ENCODE data around the gene CLIP2. TPM values are rescaled to one million over a fixed set of nuclear protein-coding genes. Genes with fewer than 3 reads are reported as not detected.
A peak's percentile ranks its signal among the peaks of the same experiment; 100 is the strongest.

Gene CLIP2
- total RNA-seq, 1 experiment from 2014 or later: 21.6 TPM

DNA sequence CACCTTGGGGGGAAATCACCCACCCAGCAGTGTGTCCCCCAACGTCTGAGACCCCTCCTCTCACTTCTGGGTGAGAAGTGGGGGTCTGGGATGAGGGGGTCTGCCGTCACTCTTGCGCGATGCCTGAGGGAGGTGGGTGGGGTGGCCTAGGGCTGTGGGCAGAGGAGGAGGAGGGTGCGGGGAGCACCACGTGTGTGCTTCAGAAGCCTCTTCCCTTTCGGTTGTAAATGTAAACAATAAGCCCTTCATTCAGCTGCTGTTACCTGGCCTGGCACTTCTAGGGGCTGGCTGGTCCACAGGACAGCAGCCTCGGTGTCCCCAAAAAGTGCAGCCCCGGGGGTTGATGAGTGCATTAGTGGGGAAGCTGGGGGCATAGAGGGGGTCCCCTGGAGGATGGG, 1.3 kb downstream of the CLIP2 start:
- H3K4me2 ChIP-seq (ENCODE audit: insufficient read depth, insufficient read length, low read length): peak overlapping the region; percentile 74
- no peak overlapping the region for H2BK15ac ChIP-seq (ENCODE audit: low read depth, low read length)
- no peaks in the 10 kb centered on the region for H3K9me3 ChIP-seq (ENCODE audit: control insufficient read depth, low read depth, low read length)
- no peak for DNase-seq
- H3K23ac ChIP-seq (ENCODE audit: insufficient read length, low read depth, low read length): no peak overlapping the region
- no peaks in the 10 kb centered on the region for H4K20me1 ChIP-seq (ENCODE audit: control insufficient read depth, insufficient read depth, insufficient read length)
- peaks cover 23% of the 10 kb centered on the region; the same call in 1 of the 2 replicates for H3K79me2 ChIP-seq (ENCODE audit: insufficient read depth, low read length)
- H3K18ac ChIP-seq (ENCODE audit: insufficient read length, low read depth, low read length): no peak overlapping the region
- H3K27ac ChIP-seq (ENCODE audit: insufficient read length, low read depth, low read length): no peak overlapping the region
- Mint-ChIP-seq H3K9me3 (no peaks in the 10 kb centered on the region), H3K27me3 (ENCODE audit: low read depth) (peaks cover 36% of the 10 kb centered on the region), H3K4me1 (peaks cover 43 to 49% of the 10 kb centered on the region in 2 experiments), H3K36me3 (ENCODE audit: insufficient read depth in 1 of 3, low read depth in 3 of 3) (peaks cover 0 to 6% (median 4%) of the 10 kb centered on the region in 3 experiments; a peak in 3 of 7 replicates), H3K27ac (no peak overlapping the region; a peak in 1 of 7 replicates), H3K4me3 (peak overlapping the region; percentile 67 to 76)
- H4K8ac ChIP-seq (replicated peaks; ENCODE audit: insufficient read length, low read depth, low read length): no peak overlapping the region
- no peak overlapping the region for H3K56ac ChIP-seq (ENCODE audit: insufficient read length, low read depth, low read length)
- H3K4me1 ChIP-seq (ENCODE audit: insufficient read depth, low read length): peaks cover 7% of the 10 kb centered on the region; the same call in 1 of the 2 replicates
- H3K79me1 ChIP-seq (ENCODE audit: insufficient read depth, low read depth, low read length, poor library complexity, severe bottlenecking): peaks cover 4% of the 10 kb centered on the region
- H2AK5ac ChIP-seq (ENCODE audit: insufficient read length, low read length): no peak overlapping the region
- no peak overlapping the region for H2BK120ac ChIP-seq (ENCODE audit: low read depth, low read length, poor library complexity, severe bottlenecking)
- H2BK12ac ChIP-seq (ENCODE audit: insufficient read length, low read depth, low read length): no peak overlapping the region
- H2BK20ac ChIP-seq (ENCODE audit: low read depth, low read length, poor library complexity, severe bottlenecking): no peak overlapping the region
- TF ChIP-seq, protein P1, sequence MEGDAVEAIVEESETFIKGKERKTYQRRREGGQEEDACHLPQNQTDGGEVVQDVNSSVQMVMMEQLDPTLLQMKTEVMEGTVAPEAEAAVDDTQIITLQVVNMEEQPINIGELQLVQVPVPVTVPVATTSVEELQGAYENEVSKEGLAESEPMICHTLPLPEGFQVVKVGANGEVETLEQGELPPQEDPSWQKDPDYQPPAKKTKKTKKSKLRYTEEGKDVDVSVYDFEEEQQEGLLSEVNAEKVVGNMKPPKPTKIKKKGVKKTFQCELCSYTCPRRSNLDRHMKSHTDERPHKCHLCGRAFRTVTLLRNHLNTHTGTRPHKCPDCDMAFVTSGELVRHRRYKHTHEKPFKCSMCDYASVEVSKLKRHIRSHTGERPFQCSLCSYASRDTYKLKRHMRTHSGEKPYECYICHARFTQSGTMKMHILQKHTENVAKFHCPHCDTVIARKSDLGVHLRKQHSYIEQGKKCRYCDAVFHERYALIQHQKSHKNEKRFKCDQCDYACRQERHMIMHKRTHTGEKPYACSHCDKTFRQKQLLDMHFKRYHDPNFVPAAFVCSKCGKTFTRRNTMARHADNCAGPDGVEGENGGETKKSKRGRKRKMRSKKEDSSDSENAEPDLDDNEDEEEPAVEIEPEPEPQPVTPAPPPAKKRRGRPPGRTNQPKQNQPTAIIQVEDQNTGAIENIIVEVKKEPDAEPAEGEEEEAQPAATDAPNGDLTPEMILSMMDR (conservative IDR thresholded peaks at IDR 0.05): no peak
- H3T11ph ChIP-seq (ENCODE audit: low read length): no peak overlapping the region
- no peak overlapping the region for H4K5ac ChIP-seq (ENCODE audit: insufficient read length, low read depth, low read length)
- H3K27me3 ChIP-seq (ENCODE audit: insufficient read depth, low read length): no peaks in the 10 kb centered on the region
- H3K4ac ChIP-seq (ENCODE audit: low read depth, low read length): no peak overlapping the region
- no CpG with 5 or more reads among the region's 9 CpGs for WGBS (ENCODE audit: extremely low coverage, insufficient read length, low lambda C conversion rate)
- H2AFZ ChIP-seq (ENCODE audit: low read length): no peak overlapping the region
- H2BK5ac ChIP-seq (ENCODE audit: insufficient read length, low read length): no peak overlapping the region
- no peak overlapping the region for H4K91ac ChIP-seq (ENCODE audit: insufficient read length, low read depth, low read length)
- H3K9ac ChIP-seq (ENCODE audit: extremely low read depth, insufficient read length, low read length): no peak overlapping the region
- H3K23me2 ChIP-seq (ENCODE audit: insufficient read length, low read depth, low read length, poor library complexity, severe bottlenecking): peaks cover 12% of the 10 kb centered on the region
- H3K14ac ChIP-seq (ENCODE audit: insufficient read depth, low read length): no peak overlapping the region

Measured in H9 (cell line).